Erythroblast (primary cell): ENCODE data around the gene ARHGAP26.

ENCODE experiments used
- GATA1 ChIP-seq: IDR thresholded peaks from 2 replicates; pipeline ENCODE4 v1.6.1; 2011; ENCODE audit warnings: low read depth, mild to moderate bottlenecking, control low read depth, low read length, moderate library complexity
- POLR2A ChIP-seq: IDR thresholded peaks from 2 replicates; pipeline ENCODE4 v1.6.1; 2011; ENCODE audit warnings: mild to moderate bottlenecking, low read length

- TF ChIP-seq POLR2A (no peak), GATA1 (no peak)
Observed at GRCh38 chr5:143241892-143242291, 471.7 kb downstream of the ARHGAP26 start.
